HTR-8/SVneo (cell line): ENCODE data around the gene LY86.
"Not testable (repeated sequence)": the region's sequence is repeated elsewhere in the genome, so short reads cannot be mapped to it uniquely, and the experiment has no call there.

Experiments used
- DNase-seq: peaks from one replicate; pipeline ENCODE4 v3.0.0; 2011; ENCODE audit warnings: low spot score, mixed read lengths; ENCODE audit not compliant: insufficient read length
- FAIRE-seq: peaks from 2 replicates; lab custom pipeline; 2011; peaks lifted over from hg19 to GRCh38; lab: Jason Lieb, UNC

LY86 gene

DNA sequence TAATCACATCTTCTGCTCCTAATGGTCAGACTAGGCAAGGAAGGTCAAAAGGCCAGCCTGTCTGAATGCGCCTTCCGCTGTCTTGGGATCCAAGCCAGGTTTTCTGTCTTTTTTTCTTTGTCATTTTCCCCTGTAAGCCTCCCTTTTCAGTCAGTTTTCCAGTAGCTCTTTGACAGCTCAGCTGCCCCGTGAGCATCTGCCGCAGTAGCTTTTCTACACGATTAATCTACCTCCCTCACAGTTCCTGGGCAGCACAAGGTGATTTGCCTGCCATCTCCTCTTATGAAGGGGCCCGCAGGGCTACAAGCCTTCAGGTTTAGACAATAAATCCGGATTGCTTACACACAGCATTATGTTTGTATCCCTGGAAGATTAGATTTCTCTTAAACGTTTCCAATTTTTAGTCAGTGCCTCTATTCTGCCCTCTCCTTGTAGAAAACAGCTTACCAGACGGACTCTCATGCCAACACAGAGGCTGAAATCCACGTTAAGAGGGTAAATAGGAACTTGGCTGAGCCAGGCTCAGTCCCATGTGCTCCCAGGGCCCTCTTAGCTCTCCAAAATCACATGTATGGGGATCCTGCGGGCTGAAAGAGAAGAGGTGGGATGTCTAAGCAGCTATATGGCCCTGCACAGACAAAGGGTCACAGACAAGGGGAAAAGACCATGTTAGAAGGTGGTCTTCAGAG, 77.2 kb downstream of the LY86 start:
- DNase-seq = no peak
- FAIRE-seq = no peak

DNA sequence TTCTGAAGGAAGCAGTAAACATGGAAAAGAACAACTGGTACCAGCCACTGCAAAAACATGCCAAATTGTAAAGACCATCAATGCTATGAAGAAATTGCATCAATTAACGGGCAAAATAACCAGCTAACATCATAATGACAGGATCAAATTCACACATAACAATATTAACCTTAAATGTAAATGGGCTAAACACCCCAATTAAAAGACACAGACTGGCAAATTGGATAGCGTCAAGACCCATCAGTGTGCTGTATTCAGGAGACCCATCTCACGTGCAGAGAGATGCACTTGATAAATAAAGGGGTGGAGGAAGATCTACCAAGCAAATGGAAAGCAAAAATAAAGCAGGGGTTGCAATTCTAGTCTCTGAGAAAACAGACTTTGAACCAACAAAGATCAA, 81.6 kb downstream of the LY86 start:
- not testable (repeated sequence) for DNase-seq, FAIRE-seq

DNA sequence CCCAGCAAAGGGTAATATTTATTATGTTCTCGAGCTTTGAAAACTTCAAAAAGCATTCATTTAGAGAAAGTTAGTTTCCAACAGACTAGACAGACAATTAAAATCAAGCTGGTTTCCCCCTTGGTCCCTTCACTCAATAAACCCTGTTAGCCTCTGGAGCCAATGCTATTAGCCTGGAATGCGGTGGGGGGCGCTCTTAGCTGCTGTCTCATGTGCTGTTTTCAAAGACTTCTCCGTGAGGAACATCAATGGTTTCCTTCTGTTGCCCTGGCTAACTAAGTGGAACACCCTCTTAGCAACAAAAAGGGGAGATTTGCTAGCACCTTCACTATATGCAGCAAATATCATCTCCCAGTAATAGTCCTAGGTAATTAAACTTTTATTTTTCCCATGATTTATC, 86.4 kb downstream of the LY86 start:
- FAIRE-seq (no peak), DNase-seq (no peak)

DNA sequence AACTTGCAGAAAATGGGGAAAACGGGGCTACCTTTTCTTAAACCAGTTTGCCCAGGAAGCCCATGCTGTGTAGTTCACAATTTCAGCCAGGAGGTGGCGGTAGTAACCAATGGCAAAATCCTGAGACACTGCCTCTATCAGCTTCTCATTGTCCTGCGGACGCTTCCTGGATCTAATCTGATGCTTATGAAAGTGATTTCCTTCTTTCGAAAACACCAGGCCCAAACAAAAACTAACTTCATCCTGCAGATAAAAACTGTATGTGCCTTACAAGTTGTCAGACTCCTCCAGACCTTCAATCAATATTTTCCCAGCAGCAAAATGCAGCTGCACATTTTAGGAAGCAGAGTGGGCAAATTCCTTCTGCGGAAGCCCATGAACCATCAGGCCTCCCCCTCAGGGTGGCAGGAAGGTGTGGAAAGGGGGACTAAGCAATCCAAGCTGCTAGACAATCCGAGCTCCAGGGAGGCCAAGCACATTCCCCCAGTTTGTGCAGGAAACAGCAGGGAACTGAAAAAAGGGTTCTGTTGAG, 88.5 kb downstream of the LY86 start:
- DNase-seq (peak; percentile 64), FAIRE-seq (no peak)

DNA sequence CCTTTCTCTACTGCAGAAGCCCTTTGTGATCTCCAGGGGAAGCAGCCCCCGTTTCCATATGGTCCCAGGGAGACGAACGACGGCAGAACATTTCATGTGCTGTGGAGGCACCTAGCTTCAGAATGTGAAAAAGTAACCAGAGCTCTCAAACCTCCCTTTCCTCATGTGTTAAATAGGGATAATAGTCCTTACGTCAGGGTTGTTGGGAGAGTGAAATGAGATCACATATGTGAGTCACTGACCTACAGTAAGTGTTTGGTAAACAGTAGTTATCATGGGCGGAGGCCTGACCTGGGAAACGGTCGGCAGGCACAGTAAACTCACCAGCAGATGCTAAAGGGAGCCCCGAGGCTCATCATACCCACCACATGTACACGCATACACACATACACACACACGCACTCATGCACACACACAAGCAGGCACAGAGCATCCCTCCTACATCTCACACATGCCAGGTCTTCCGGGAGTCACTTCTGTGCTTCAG, 89.7 kb downstream of the LY86 start:
- no peak for DNase-seq
- FAIRE-seq = no peak

DNA sequence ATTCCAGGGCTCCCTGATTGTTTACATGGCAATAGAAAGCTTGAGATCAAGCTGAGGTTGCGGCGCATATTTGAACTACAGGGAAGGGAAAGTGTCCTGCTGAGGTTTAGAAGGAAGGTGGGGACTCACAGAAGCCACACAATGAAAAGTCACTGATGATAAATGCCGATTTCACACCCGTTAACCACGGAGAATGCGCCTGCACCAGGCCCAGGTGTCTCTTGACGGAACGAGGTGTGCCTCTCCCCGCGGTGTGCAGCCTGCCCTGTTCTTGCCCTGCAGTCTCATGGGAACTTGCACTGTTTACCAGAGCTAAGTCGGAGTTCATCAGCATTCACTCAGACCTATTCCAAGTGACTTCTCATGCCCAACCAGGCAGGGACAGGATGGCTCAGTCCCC, 90.3 kb downstream of the LY86 start:
- FAIRE-seq (no peak), DNase-seq (no peak)

DNA sequence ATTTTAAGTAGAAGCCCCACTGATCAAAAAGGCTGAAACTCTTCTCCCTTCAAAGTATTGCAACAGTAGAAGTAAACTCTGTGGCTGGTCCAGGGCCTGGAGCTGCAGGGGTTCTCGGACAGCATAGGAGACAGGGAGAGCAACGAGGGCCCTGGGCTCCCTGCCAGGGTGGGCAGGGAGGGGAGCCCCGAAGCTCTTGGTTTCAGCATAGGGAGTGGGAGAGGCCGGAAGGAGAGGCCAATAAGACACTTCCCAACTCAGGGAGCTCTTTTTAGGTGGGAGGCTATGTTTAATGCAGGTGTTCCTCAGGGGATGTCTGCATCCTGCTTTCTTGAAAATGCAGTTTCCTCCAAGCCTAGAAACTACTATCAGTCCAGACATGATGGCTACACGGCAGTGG, 91.1 kb downstream of the LY86 start:
- DNase-seq (no peak), FAIRE-seq (no peak)

DNA sequence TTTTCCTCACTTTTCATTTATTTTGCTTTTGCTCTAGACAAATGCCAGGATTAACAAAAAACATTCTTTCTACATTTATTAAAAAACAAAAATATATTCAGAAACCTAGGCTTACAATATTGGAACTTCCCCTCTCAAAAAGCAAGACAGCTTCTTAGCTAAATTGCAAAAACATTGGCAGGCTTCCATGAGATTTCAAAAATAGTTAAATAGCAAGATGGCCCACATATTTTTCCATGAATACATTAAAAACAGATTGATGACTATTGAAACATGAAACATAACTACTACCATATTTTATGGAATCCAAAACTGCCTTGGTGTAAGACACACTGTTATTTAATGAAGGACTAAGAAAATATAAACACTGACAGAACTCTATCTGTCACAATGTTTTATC, 92.0 kb downstream of the LY86 start:
- FAIRE-seq (no peak), DNase-seq (no peak)

DNA sequence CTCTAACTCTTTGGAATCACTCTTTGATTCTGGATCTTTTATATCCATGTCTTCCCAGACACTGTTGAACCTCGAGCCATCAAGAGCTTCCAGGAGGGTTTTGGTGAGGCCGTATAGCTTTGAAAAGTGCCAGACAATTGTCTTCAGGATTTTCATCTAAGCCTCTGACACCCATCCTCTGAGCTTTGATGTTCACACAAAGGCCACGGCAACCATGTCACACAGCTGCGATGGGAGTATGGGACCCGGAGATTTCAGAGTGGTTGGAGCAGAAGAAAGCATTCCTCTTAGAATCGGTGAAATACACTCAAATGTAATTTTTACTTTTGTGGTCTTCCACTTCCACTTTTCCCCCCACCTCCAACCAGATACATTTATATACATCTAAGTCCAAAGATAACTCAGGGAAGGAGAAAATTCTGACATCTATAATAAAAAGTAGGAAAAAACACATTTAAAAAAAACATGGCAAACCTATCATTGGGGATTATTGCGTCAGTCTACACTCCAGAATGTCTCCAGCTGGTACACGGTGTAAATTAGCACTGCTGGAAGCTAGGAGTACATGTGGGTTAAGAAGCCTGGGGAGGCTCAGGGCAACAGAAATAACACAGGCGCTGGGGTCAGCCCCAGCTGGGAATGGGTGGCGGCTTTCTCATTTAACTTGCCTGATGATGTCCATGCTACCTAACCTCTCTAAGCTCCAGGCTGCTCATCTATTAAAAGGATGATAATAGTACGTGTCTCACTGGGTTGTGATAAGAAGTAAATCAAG, 92.7 kb downstream of the LY86 start:
- no peak for DNase-seq
- no peak for FAIRE-seq

DNA sequence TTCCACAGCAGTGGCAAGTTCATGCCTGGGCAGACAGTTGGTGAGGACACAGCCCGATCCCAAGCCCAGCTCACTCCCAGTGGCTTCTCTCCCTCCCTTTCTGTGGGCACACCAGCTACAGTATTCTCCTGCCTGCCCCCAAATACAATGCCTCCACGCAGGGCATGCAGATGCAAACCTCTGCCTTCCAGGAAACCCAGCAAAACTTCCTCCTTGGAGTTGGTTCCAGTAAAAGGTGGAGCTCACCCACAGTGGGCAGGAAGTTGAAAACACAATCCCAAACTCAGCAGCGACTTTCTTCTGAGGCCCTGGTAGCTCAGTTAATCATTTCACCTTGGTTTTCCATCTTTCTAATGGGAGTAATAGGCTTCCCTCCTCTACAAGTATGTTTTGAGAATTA, 93.7 kb downstream of the LY86 start:
- no peak for FAIRE-seq
- no peak for DNase-seq

DNA sequence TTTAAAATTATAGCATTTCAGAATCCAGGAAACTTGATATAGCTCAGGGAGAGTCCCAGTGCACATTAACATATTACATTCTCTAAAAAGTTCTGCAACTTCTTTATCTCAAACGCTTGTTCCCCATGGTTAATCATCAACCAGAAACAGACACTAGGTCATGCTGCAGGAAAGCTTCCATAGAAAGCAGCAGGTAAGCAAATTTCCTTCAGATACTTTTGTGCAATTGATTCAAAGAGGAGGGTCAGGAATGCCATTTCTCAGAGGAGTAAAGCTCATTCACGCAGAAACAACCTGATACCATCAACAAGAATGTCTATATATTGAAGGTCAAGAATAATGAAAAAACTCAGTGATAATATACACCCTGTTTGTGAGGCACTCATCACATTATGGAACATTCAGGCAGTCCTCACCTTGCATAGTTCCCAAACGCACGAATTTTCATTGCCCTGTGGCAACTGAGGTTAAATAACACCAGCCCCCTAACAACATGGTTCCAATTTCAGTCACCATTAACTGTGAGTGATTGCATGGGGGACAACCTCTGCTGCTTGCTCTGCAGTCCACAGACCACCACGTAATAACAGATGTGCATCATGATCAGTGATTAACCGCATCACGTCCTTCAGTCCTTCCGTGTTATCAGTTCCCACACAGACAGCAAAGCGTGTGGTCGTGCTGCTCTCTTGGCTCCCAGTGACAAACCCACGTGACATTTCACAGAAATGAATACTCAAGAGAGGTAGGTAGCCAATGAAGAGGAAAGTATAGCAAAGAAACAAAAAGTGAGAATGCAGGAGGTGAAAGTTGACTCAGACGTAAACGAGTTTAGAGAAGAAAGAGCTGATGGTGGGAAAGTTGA, 95.7 kb downstream of the LY86 start:
- DNase-seq = no peak
- no peak for FAIRE-seq

DNA sequence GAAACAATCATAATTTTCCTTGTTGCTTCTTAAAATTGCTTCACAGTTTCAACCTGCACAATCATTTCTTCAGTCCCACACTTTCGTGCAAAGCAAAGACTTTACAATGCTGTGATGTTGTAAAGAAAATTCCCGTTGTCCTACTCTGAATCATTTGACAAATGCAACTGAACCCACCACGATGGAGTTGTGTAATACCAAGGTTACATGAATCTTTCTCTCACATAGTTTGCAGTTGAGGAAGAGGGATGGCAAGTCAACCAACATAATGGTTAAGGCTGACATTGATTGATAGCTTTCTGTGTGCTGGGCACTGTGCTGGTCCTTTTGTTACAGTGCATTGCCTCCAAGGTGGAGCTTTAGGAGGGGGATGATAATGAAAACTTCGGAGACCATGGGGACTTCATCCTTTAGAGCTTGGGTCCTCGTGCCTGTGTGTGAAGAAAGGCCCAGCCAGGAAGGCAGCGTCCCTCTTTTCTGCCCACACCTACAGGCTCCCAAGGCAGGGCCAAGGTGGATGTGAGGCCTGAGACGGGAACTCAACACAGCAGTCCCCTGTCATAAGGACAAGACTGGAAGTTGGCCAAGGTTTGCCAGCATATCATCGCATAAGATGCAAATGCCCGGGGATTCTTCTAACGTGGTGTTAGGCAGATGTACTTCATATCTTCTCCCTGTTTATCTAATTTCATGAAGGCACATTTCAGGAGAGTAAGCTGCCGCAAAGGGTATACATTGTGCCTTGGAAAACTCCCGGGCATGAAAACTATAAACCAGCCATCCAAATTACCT, 96.9 kb downstream of the LY86 start:
- DNase-seq (no peak), FAIRE-seq (no peak)

DNA sequence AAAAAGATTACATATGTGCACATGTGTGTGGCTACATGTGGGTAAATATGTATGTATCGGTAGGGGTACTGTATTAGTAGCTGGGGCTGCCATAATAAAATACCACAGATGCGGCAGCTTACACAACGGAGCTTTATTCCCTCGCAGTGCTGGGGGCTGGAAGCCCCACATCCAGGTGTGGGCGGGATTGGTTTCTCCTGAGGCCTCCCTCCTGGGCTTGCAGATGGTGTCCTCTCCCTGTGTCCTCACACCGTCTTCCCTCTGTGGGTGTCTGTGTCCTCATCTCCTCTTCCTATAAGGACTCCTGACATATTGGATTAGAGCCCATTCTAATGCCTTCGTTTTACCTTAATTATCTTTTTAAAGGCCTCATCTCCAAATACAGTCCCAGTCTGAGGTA, 97.7 kb downstream of the LY86 start:
- DNase-seq (no peak), FAIRE-seq (no peak)

DNA sequence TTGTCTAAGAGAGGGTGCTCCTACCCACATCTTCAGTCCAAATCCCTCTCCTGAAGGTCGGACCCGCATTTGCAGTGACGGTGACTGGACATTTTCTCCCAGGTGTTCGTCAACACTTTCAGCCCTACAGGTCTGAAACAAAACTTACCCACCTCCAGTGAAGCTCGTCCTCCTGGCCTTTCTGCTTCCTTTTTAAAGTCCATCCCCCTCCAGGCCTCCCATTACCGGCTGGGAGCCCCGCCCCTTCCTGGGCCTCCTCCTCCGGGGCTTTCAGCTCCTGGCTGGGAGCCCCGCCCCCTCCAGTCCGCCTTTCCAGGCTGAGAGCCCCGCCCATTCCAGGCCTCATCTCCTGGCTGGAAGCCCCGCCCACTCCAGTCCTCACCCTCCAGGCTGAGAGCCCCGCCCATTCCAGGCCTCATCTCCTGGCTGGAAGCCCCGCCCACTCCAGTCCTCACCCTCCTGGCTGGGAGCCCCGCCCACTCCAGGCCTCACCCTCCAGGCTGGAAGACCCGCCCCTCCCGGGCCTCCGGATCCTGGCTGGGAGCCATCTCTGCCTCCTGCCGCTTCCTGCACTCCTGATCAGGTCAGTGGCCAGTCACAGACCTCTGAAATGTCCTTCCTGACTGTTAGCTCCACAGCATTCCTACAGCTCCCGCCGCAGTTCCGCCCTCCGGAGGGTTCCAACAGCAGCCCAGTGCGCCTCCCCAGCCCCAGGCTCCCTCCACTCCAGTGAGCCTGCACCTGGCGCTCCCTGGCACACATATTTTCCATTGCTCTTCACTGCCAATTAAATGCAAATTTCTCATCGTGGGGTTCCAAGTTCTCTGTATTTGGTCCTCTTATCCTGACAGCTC, 98.5 kb downstream of the LY86 start:
- peak; percentile 58 for FAIRE-seq
- peak; percentile 93 for DNase-seq

DNA sequence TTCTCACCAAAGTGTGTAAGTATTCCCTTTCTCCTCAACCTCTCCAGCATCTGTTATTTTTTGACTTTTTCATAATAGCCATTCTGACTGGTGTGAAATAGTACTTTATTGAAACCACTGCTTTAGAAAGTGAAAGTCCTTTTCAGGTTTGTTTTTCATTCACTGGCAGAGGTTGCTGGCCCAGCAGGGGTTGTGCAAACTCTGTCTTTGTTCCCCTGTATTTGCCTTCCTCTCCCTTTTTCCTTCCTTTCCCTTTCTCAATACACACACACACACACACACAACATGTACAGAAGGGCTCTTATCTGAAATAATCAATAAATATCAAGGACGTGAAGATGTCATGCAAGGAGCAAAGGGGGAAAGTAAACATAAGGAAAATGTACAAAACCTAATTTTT, 99.8 kb downstream of the LY86 start:
- no peak for FAIRE-seq
- no peak for DNase-seq

DNA sequence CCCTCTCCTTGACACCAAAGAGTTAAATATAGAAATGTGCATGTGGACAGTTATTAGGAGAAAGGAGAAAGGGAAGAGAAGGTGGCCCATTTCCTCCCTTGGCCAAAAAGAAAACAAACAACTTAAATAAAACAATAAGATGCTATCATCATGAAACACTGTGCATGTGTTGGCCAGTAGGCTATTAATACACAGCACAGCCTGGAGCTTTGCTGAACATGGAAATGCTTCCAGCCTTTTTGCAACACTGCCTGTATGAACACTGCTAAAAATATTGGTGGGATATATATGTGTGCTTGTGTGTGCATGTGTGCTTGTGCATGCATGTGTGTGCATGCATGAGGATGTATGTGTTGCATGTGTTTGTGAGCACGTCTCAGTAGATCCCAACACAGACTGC, 100.4 kb downstream of the LY86 start:
- DNase-seq = no peak
- FAIRE-seq = no peak

DNA sequence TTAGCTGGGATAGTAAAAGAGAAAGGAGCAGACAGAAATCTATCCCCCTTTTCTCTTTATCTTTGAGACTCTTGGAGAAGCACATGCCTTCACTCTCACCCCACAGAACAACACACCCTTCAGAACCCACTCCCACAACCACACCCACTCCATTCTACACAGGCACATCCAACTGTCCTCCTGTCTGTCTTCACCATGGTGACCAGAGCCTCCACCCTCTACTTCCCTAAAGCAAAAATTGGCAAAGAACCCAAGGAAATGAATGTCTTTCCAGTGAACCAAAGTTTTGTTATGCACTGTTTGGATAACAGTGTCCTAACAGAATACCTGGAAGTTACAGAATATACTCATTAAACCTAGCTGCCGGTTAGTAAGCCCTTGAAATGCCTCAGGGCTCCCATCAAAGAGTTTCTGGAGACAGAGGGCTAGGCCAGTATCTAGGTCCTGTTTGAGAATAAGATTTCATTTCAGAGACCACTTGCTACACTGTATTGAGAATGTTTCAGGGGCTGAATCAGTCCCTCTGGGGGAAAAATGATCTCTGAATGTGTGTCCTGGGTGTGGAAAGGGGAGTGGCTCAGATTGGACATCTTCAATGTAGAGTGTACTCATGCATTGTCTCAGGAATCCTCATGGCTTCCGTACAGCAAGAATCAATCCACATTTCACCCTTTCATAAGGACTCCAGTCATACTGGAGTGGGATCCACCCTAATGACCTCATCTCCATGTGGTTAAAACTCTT, 101.1 kb downstream of the LY86 start:
- DNase-seq = no peak
- FAIRE-seq = no peak

DNA sequence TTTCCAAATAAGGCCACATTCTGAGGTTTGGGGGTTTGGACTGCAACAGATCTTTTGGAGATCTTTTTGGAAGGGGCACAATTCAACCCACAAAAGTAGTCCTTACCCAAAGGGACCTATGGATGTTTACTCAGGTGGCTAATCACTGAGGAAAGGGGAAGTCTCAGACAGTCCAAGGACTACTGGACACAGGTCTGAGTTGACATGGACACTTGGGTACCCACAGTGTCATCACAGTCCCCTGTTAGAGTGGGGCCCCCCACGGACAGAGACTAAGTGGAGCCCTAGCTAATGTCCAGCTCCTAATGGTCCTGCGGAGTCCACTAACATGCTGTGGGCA, 101.6 kb downstream of the LY86 start:
- FAIRE-seq = no peak
- DNase-seq = no peak
